GM19351 (cell line): ENCODE results near the gene UGT1A6.
A peak's percentile ranks its signal among the peaks of the same experiment; 100 is the strongest.
"Not testable (repeated sequence)": the region's sequence is repeated elsewhere in the genome, so short reads cannot be mapped to it uniquely, and the experiment has no call there.

ENCODE experiments used
- ATAC-seq: cut with Tn5 transposase; IDR thresholded peaks from one replicate; pipeline ENCODE4 v1.9.1; 2021; ENCODE audit warnings: mild to moderate bottlenecking, moderate library complexity; ENCODE audit not compliant: unreplicated experiment

UGT1A6 gene

DNA sequence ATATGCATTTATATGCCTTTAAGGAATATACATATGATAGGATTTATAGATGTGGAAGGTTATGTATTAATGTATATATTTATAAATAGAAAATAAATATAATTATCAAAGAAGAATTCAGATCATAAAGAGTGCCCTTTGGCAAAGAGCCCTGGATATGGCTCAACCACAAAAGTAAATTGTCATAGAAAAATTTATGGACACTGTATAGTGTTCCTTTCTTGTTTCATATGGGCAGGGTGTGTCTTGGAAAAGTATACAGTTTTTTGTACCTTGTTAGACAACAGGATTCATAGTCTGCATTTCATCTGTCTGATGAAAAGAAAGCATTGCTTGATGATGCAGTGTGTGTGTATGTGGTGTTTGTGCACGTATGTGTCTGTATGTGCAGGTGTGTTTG is 8.1 kb upstream of the UGT1A6 start:
- no peak for ATAC-seq

- no peak for ATAC-seq
These were observed 5.8 kb upstream of the UGT1A6 start for GRCh38 chr2:233686928-233687327.

DNA sequence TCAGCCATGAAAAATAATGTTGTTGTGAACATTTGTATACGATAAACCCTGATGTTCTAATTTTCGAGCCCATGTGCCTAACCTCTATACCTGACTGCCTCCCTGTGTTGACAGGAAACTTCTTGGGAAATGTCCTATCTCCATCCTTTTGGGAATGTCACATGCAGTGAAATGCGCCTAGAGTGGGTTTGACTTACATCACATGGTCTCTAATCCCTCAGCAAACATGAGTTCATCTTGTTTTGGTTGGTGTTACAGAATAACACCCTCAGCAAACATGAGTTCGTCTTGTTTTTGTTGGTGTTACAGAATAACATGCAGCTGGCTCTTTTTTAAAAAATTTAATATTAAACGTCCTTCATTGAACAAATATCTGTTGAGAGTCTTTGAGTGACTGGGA is 4.3 kb upstream of the UGT1A6 start:
- ATAC-seq, result no peak

GRCh38 chr2:233689031-233689430 is 3.7 kb upstream of the UGT1A6 start:
- no peak for ATAC-seq

- ATAC-seq, result no peak
These were observed 3.2 kb upstream of the UGT1A6 start for GRCh38 chr2:233689501-233689900.

DNA sequence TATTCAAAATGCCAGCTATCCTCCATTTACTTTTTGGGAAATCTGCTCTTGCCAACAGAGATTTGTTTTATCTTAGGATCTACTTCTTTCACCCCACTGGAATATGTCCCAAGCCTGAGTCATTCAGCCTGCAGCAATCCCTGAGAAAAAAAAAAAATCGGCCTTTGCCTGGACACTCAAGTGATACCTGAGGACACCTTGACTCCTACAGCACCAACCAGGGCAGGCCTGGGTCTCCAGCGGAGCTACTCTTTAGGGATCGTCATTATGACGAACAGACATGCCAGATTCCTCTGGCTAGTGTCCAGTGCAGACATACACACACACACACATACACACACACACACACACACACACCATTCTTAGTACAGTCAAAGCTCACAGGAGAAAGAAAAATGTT is 2.2 kb upstream of the UGT1A6 start:
- ATAC-seq, result no peak

- ATAC-seq, result no peak
These were observed 952 bp upstream of the UGT1A6 start for GRCh38 chr2:233691443-233692433.

DNA sequence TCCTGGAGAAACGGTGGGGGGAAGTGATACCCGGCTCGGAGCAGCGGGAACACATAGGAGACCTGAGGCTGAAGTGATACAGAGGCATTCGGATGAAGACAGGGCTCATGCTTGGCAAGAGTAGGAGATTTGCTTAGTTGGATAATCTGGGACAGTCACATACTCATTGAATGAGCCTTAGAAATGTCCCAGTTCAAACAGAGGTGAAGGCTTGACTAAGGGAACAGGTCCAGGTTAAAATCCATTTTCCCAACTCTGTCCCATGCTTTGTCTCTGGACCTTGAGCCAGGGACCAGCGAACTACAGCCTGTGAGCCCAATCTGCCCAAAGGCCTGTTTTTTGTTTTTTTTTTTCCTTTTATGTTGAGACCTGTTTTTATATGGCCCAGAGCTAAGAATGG is 1.3 kb downstream of the UGT1A6 start:
- ATAC-seq, result no peak

DNA sequence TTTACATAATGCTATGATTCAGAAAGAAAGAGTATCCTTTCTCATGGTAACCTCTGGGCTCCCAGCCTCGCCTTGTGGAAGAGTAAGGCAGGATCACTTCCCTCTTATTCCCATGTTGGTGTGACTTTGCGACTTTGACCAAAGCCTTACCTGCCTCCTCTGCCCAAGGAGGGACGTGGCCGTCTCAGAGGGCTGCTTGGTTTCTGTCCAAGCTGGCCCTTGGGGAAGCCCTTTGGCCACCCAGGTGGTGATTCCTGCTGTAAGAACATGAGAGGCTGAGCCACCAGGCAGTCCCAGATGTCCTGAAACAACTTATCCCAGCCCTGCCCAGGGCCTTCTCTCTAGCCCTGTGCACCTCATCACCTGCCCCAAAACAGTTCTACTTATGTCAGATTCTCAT is 6.0 kb downstream of the UGT1A6 start:
- ATAC-seq, result no peak

GRCh38 chr2:233699424-233700027 is 6.8 kb downstream of the UGT1A6 start:
- no peak for ATAC-seq

- no peak for ATAC-seq
These were observed 7.4 kb downstream of the UGT1A6 start for GRCh38 chr2:233700028-233700635.

DNA sequence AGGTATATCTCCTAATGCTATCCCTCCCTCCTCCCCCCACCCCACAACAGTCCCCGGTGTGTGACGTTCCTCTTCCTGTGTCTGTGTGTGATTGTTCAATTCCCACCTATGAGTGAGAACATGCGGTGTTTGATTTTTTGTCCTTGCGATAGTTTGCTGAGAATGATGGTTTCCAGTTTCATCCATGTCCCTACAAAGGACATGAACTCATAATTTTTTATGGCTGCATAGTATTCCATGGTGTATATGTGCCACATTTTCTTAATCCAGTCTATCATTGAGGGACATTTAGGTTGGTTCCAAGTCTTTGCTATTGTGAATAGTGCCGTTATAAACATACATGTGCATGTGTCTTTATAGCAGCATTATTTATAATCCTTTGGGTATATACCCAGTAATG is 8.2 kb downstream of the UGT1A6 start:
- ATAC-seq, result not testable (repeated sequence)

DNA sequence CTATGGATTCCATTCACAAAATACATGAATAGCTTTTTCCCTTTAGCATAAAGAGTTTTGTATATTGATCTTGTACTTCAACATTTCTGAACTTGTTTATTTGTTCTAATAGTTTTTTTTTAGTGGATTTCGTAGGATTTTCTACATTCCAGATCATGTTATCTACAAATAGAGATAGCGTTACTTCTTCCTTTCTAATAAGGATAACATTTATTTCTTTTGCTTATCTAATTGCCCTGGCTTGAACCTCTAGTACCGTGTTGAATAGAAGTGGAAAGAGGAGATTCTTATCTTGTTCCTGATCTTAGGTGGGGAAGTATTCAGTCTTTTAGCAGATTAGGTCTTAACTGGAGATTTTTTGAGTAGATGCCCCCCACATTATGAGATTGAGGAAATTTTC is 9.5 kb downstream of the UGT1A6 start:
- ATAC-seq, result no peak

GRCh38 chr2:233705911-233706506 is 13.3 kb downstream of the UGT1A6 start:
- ATAC-seq, result no peak

GRCh38 chr2:233706720-233707119 is 14.0 kb downstream of the UGT1A6 start:
- no peak for ATAC-seq

- no peak for ATAC-seq
These were observed 15.4 kb downstream of the UGT1A6 start for GRCh38 chr2:233707940-233708644.

DNA sequence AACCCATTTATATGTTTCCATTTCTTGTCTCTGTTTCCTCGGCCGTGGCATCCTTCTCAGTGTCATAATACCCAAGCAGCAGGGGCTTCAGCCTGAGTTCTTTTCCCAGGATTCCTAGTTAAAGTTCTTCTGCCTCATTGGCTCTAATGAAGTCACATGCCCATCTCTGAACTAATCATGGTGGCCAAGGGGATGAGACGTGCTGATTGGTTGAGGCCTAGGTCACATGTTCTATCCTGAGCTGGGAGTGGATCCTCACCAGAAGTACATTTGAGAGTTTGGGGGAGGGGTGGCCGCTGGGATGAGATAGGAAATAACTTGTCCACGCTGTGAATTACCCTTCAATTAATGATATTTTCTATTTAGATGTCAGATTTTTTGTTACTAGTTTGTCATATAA is 16.3 kb downstream of the UGT1A6 start:
- no peak for ATAC-seq

GRCh38 chr2:233711312-233712008 is 18.8 kb downstream of the UGT1A6 start:
- ATAC-seq, result peak; percentile 69

GRCh38 chr2:233712611-233713261 is 20.0 kb downstream of the UGT1A6 start, which contains the start of gene UGT1A5:
UGT1A5 (plus strand) TSS chr2:233712907; CDS start chr2:233712992, 85 bp downstream.
- no peak for ATAC-seq

GRCh38 chr2:233713262-233713615 is 20.5 kb downstream of the UGT1A6 start:
- no peak for ATAC-seq
